ENCODE measurements around the gene RAB11A. TPM values are rescaled to one million over a fixed set of nuclear protein-coding genes. Genes with fewer than 3 reads are reported as not detected.
"Not testable (repeated sequence)": the region's sequence is repeated elsewhere in the genome, so short reads cannot be mapped to it uniquely, and the experiment has no call there.

Gene RAB11A
- total RNA-seq, 4 donors from 2014 or later = 246 to 604 (median 518) TPM

GRCh38 chr15:65863106-65863505, 6.2 kb upstream of the RAB11A start:
- H3K4me3 ChIP-seq = no peak overlapping the region
- DNase-seq = no peak
- TF ChIP-seq POLR2A (IDR thresholded peaks at IDR 0.05) = no peak
- TF ChIP-seq CTCF (IDR thresholded peaks at IDR 0.05) = no peak
- WGBS, 2 donors = 89 to 92% methylated on average over 6 of the region's 6 CpGs
- H3K36me3 ChIP-seq = no peaks in the 10 kb centered on the region
- no peak overlapping the region for H3K27ac ChIP-seq
- H3K4me1 ChIP-seq = no peaks in the 10 kb centered on the region
- H3K27me3 ChIP-seq = no peaks in the 10 kb centered on the region
- no peaks in the 10 kb centered on the region for H3K9me3 ChIP-seq
- intact Hi-C loops (cut with DNase I) = no loop called here

GRCh38 chr15:65867244-65867643, 2.0 kb upstream of the RAB11A start:
- TF ChIP-seq CTCF (IDR thresholded peaks at IDR 0.05) (no peak), POLR2A (IDR thresholded peaks at IDR 0.05) (no peak)
- intact Hi-C loops (cut with DNase I) = no loop called here
- Histone ChIP-seq H3K9me3 (no peaks in the 10 kb centered on the region), H3K27me3 (no peaks in the 10 kb centered on the region), H3K4me1 (peaks cover 0 to 24% (median 10%) of the 10 kb centered on the region in 3 donors), H3K27ac (no peak overlapping the region), H3K4me3 (no peak overlapping the region), H3K36me3 (no peaks in the 10 kb centered on the region)
- 79 to 93% methylated on average over 3 of the region's 3 CpGs for WGBS, 2 donors
- no peak for DNase-seq

GRCh38 chr15:65867933-65868332, 1.4 kb upstream of the RAB11A start:
- H3K27ac ChIP-seq; H3K36me3 ChIP-seq; intact Hi-C loops (cut with DNase I); H3K9me3 ChIP-seq; H3K4me3 ChIP-seq; DNase-seq; H3K27me3 ChIP-seq: not testable (repeated sequence)
- 85 to 93% methylated on average over 5 to 6 of the region's 6 CpGs for WGBS, 2 donors
- H3K4me1 ChIP-seq = peaks cover 0 to 31% (median 11%) of the 10 kb centered on the region in 3 donors

GRCh38 chr15:65868546-65869125, 655 bp upstream of the RAB11A start:
- intact Hi-C loops (cut with DNase I) = no loop called here
- no peaks in the 10 kb centered on the region for H3K36me3 ChIP-seq
- H3K27ac ChIP-seq = peak overlapping the region; percentile 93 to 100 (median 96)
- no peak for DNase-seq
- no peaks in the 10 kb centered on the region for H3K27me3 ChIP-seq
- H3K4me1 ChIP-seq = peaks cover 0 to 38% (median 18%) of the 10 kb centered on the region in 3 donors
- peak overlapping the region; percentile 71 to 100 (median 80) for H3K4me3 ChIP-seq
- 64% methylated on average over 11 of the region's 11 CpGs for WGBS, 2 donors
- TF ChIP-seq POLR2A (IDR thresholded peaks at IDR 0.05) = no peak
- TF ChIP-seq CTCF (IDR thresholded peaks at IDR 0.05) = no peak
- H3K9me3 ChIP-seq = no peaks in the 10 kb centered on the region

GRCh38 chr15:65869954-65870871, 922 bp downstream of the RAB11A start:
- Histone ChIP-seq H3K4me1 (peaks cover 0 to 53% (median 19%) of the 10 kb centered on the region in 3 donors), H3K27me3 (no peaks in the 10 kb centered on the region), H3K27ac (peak overlapping the region; percentile 93 to 100 (median 96)), H3K4me3 (peak overlapping the region; percentile 71 to 100 (median 80)), H3K36me3 (peaks cover 0 to 14% (median 0%) of the 10 kb centered on the region in 3 donors), H3K9me3 (no peaks in the 10 kb centered on the region)
- TF ChIP-seq POLR2A (IDR thresholded peaks at IDR 0.05) = peak in 1 of 4 donors; percentile 33
- TF ChIP-seq CTCF (IDR thresholded peaks at IDR 0.05) = no peak
- DNase-seq = no peak
- intact Hi-C loops (cut with DNase I) = no loop called here
- WGBS, 2 donors = 0 to 1% methylated on average over 41 to 43 of the region's 43 CpGs
